ENCODE measurements around the gene BABAM2. TPM values are rescaled to one million over a fixed set of nuclear protein-coding genes. Genes with fewer than 3 reads are reported as not detected.

The BABAM2 gene
- total and polyA plus RNA-seq, 10 of the 15 experiments (the other 5 are each of a cell fraction or from before 2014, with no cell fraction given): 30.7 to 59.9 (median 44.5) TPM

- no peak for TF ChIP-seq E4F1 (IDR thresholded peaks at IDR 0.05; ENCODE audit: borderline replicate concordance, partially characterized antibody)
- TF ChIP-seq YY1 (IDR thresholded peaks at IDR 0.05; ENCODE audit: low read depth, low read length): no peak
- TF ChIP-seq TARDBP (IDR thresholded peaks at IDR 0.05; ENCODE audit: borderline replicate concordance): no peak
- TF ChIP-seq IKZF1 (conservative IDR thresholded peaks at IDR 0.05): no peak
- no peak for TF ChIP-seq RFX5 (IDR thresholded peaks at IDR 0.05; ENCODE audit: low read depth, low read length)
- TF ChIP-seq NFIC (IDR thresholded peaks at IDR 0.05; ENCODE audit: low read depth, low read length): no peak
- TF ChIP-seq HDGF (IDR thresholded peaks at IDR 0.05): no peak
- no peak for TF ChIP-seq DPF2 (IDR thresholded peaks at IDR 0.05)
- no peak for TF ChIP-seq CREB1 (IDR thresholded peaks at IDR 0.05; ENCODE audit: low read depth)
- TF ChIP-seq USF2 (IDR thresholded peaks at IDR 0.05; ENCODE audit: borderline replicate concordance, low read depth, low read length): no peak
- TF ChIP-seq PAX8 (IDR thresholded peaks at IDR 0.05): no peak
These were observed 264.6 kb downstream of the BABAM2 start (continued) for GRCh38 chr2:28155086-28155485.

- H3K27me3 ChIP-seq (replicated peaks in 1 of 2; ENCODE audit: control insufficient read depth in 2 of 2, insufficient read depth in 2 of 2, low read length in 1 of 2): no peaks in the 10 kb centered on the region
- in situ Hi-C loops (cut with MboI) (no loop called here), intact Hi-C loops (cut with micrococcal nuclease; ENCODE audit: unreplicated experiment) (loop anchor here (10.0 kb wide), 1 partner anchor 239 kb away; the partner anchor contains the start of gene FOSL2)
- no peak for DNase-seq (ENCODE audit: low read depth, low spot score)
- RAD21 ChIA-PET (ENCODE audit: unreplicated experiment): no interaction called here
- H3K79me2 ChIP-seq (ENCODE audit: control insufficient read depth, insufficient read depth, low read length): no peaks in the 10 kb centered on the region
- POLR2A ChIA-PET: no interaction called here
- no peak overlapping the region for H2AFZ ChIP-seq (ENCODE audit: control insufficient read depth, low read depth, low read length)
- no peak overlapping the region for H3K27ac ChIP-seq (ENCODE audit: control insufficient read depth, insufficient read depth)
- H4K20me1 ChIP-seq (ENCODE audit: control insufficient read depth, insufficient read depth): no peaks in the 10 kb centered on the region
- no peak overlapping the region for H3K4me2 ChIP-seq (ENCODE audit: control insufficient read depth, insufficient read depth)
- no peaks in the 10 kb centered on the region for H3K4me1 ChIP-seq (ENCODE audit: control insufficient read depth, insufficient read depth, low read length)
- WGBS (ENCODE audit: insufficient coverage, insufficient replicate concordance, low lambda C conversion rate, missing lambda C conversion rate): 100% methylated on average over 1 of the region's 1 CpG
- no peak overlapping the region for H3K9ac ChIP-seq (ENCODE audit: control insufficient read depth, insufficient read depth, low read length)
- H3K36me3 ChIP-seq (ENCODE audit: control insufficient read depth in 2 of 2, insufficient read depth in 2 of 2, low read length in 1 of 2): no peaks in the 10 kb centered on the region
- no peak for ATAC-seq
- peaks cover 6% of the 10 kb centered on the region; the same call in 2 of the 3 replicates for H3K9me3 ChIP-seq (replicated peaks; ENCODE audit: control insufficient read depth, insufficient read depth, low read length)
- BruUV-seq (replicated peaks): no TSS peak
- no peak for FAIRE-seq
- SMC1A ChIA-PET (ENCODE audit: uncharacterized antibody, unreplicated experiment): interaction anchor here (0.7 to 1.0 kb wide), 3 partner anchors 14 to 322 kb away, joined by 3 read pairs; no protein-coding TSS in a partner anchor
- CTCF ChIA-PET: interaction anchor here (0.6 to 1.8 kb wide), 5 partner anchors 10 to 264 kb away, joined by 4 to 5 read pairs (median 4); no protein-coding TSS in a partner anchor
- no peak overlapping the region for H3K4me3 ChIP-seq
- no peak for TF ChIP-seq HSF1 (IDR thresholded peaks at IDR 0.05; ENCODE audit: low read depth, low read length)
- TF ChIP-seq POLR2A (IDR thresholded peaks at IDR 0.05; ENCODE audit: low read depth, low read length): no peak
- no peak for TF ChIP-seq PRDM15 (CRISPR knock-in tag; IDR thresholded peaks at IDR 0.05)
- TF ChIP-seq YBX1 (IDR thresholded peaks at IDR 0.05): no peak
- no peak for TF ChIP-seq POLR2AphosphoS5 (IDR thresholded peaks at IDR 0.05; ENCODE audit: low read length)
- peak; percentile 46 for TF ChIP-seq RAD21 (IDR thresholded peaks at IDR 0.05; ENCODE audit: insufficient read depth, low read depth, low read length)
These were observed 265.1 kb downstream of the BABAM2 start for GRCh38 chr2:28155627-28156026.
